Skin epidermis (tissue), 12 donors: ENCODE results near the gene DHX58.

Experiments used
- H3K27ac ChIP-seq, 21 experiments: fragments of 200-600 bp; sonication (generic) in 11 of 21; one replicate each; pipeline ENCODE4 v1.5.0; 2020; ENCODE audit warnings: mild to moderate bottlenecking in 3 of 21, inconsistent platforms in 2 of 21, moderate library complexity in 2 of 21
- H3K4me3 ChIP-seq, 7 experiments: fragments of 200-600 bp; sonication (generic) in 2 of 7; one replicate each; pipeline ENCODE4 v1.5.0; 2020; ENCODE audit warnings: inconsistent platforms in 2 of 7, mild to moderate bottlenecking in 2 of 7, moderate library complexity in 1 of 7

DHX58 gene

DNA sequence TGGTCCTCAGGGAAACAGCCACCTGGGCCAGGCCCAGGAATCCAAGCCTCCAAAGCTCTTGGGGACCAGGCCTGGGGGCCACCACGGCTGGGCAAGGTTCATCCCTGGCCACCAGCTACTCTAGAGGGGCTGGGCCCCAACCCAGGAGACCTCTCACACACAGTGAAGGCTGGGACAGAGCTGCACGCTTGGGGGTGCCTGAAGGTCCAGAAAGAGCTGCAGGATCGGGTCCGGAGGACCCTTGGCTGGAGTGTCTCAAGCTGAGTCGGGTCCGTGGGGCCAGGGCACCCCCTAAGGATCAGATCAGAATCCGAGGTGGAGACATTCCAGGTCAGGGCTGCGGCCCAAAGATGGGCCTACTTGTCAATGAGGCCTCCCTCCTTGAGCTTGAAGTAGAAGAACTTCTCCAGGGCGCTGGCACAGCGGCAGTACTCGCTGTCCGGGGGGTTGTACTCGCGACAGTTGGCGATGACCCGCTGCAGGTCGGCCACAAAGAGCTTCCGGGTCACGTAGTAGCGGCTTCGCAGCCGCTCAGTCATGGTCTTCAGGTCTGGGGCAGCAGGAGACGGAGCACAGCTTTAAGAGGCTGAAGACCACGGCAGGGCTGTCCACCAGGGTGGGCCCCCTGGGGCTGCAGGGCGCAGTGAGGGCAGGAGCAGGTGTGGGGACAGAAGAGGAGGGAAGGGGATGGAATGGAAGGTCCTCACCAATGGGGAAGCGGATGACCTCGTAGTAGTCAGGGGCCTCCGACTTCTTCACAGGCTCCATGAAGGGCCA is 967 bp upstream of the DHX58 start:
- Histone ChIP-seq H3K27ac (peak overlapping the region; percentile 0 to 99 (median 90)), H3K4me3 (no peak overlapping the region)

DNA sequence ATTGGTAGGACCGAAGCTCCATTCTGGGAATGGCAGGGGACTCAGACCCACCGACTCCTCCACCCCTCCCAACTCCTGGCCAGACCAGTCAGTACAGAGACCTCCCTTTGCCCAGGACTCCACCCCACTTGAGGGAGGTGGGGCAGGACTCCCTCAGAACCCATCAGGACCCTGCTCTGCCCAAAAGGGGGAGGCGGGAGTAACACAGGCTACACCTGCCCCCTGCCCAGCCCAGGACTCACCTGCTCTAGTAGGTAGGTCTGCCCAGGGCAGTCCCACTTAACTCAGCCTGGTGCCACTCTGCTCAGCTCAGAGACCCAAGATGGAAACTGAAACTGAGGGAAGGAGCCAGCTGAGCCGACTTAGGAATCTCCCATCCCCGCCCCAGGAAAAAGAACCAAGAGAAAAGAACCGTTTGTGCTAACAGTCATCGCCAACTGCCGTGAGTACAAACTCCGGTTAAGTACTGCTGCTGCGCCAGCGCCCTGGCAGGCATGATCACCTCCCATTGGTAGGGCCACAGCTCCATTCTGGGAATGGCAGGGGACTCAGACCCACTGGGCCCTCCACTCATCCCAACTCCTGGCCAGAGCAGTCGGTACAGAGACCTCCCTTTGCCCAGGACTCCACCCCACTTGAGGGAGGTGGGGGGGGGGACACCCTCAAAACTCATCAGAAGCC is 503 bp downstream of the DHX58 start:
- peak overlapping the region; percentile 34 to 71 (median 48) for H3K4me3 ChIP-seq
- peak overlapping the region; percentile 61 to 99 (median 90) for H3K27ac ChIP-seq

DNA sequence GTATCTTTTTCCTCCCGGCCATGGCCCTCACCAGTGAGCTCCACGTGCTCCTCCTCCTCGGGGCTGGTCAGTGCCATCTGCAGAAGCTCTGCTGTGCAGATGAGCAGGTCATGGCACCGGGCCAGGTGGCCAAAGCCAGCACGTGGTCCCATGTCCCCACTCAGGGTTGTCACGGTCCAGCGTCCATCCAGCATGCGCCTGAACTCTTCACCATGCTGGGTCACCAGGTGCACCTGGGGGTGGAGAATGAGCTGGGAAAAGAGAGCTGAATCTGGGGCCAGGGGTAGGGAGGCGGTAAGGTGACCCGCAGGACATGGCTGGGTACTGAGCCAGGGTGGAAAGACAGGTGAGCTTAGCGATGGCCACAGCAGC is 1.3 kb downstream of the DHX58 start:
- peak overlapping the region in 3 of 7 experiments; percentile 43 to 71 (median 55) for H3K4me3 ChIP-seq
- H3K27ac ChIP-seq: peak overlapping the region in 18 of 21 experiments; percentile 79 to 99 (median 90)

DNA sequence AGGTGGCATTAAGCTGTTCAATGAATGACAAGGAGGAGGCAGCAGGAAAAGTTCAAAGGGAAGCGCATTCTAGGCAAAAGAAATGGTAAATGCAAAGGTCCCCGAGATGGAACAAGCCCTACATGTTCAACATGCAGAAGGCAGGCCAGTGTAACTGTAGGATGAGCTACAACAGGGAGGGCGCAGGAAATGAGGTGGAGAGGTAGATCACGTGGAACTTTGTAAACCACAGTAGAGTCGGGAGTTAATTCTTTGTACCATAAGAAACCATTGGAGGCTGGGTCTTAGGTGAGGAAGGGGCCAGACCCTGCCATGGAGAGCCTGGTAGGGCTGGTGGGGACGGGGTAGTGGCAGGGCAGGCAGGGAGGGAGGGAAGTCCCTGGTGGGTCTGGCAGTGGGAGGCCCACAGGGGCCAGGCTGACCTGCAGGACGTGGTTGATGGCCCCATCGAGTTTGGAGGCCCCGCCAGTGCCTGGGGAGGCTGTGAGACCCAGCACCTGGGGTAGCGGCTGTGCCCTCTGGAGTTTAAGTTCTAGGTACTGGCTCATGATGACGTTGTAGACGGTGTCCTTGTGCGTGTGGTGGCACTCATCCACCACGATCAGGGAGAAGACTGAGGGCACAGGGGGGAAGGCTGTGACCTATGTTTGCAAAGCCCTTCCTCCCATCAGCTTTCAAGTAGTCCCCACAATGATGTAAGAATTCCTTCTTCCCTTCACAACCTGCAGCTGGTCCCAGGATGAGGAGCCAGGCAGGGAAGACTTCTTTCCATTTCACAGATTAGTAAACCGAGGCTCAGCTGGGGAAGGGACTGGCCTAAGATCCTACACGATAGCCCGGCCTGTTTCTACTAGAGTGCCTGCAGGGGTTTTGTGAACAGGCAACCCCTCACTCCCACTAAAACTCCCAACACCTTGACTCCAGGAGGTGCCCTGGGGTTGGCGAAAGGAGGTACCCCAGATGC is 1.9 kb downstream of the DHX58 start:
- H3K4me3 ChIP-seq: no peak overlapping the region
- H3K27ac ChIP-seq: peak overlapping the region in 4 of 21 experiments; percentile 5 to 86 (median 85)

DNA sequence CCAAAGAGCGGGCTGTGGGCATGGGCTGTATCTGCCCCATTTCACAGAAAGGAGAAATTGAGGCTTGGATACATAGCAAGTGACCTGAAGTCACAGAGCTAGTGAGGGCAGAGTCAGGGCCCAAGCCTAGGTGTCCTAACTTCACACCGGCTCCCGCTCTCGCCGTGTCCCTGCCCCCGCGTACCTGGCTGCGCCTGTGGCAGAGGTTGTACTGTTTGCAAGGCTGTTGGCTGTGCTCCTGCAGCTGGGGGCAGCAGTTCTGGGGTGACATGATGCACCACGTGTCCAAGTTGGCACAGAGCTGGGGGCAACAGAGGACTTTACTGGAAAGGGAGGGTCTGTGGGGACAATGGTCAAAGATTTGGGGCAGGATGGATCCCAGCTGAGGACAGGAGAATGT is 3.4 kb downstream of the DHX58 start:
- Histone ChIP-seq H3K4me3 (no peak overlapping the region), H3K27ac (no peak overlapping the region)

DNA sequence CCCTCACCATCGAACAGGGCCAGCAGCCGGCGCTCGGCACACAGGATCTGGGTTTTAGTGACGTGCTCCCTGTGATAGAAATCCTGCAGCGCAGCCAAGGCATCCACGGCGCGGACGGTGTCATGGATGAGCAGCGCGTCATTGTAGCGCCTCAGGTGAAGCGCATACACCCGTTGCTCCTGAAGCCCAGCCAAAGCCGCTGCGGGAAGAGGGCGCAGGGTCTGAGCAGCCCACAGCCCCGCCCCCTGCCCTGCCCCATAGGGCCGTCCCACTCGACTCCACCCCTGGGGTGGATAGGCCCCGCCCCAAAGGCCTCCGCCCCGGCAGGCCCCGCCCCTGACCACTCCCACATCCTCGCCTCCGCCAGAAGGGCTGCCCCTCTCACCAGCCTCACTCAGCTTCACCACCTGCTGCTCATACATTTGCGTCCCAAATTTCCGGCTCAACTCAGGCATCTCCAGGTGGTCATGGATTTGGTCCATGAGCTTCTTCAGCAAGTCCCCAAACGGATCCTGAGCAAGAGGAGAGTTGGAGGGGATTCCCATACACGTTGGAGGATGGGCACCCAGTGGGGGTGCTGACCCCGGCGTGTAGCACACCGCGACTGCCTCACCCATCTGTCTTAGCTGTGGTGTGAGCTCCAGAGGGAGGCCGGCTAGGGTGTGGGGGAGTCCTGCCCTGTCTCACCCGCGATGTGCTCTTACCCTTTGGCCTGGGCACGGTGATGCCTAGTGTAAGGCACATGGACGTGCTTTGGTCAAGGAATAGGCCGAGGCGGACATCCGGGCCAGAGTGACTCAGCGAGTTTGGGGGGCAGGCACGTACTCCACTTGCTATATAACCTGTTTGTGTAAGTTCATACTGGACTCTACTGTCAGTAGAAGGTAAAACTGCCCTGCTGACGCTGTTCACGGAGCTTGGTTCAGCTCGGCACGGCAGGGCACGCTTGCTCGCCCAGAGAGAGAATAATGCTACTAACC is 4.6 kb downstream of the DHX58 start:
- H3K4me3 ChIP-seq: peak overlapping the region in 3 of 7 experiments; percentile 2 to 15 (median 14)

DNA sequence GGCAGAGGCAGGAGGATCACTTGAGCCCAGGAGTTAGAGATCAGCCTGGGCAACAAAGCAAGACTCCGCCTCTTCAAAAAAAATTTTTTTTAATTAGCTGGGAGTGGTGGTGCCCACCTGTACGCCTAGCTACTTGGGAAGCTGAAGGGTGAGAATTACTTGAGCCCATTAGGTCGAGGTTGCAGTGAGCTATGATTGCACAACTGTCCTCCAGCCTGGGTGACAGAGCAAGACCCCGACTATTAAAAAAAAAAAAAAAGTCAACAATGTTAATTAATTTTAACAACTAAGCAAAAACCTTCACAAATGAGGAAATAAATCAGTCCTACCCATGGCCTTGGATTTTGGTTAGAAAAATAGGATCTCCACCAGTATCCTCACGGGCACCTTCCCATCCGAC is 5.4 kb downstream of the DHX58 start:
- Histone ChIP-seq H3K27ac (no peak overlapping the region), H3K4me3 (peak overlapping the region in 3 of 7 experiments; percentile 2 to 15 (median 14))

More for the DNA sequence above, 4.6 kb downstream of the DHX58 start:
- no peak overlapping the region for H3K27ac ChIP-seq

DNA sequence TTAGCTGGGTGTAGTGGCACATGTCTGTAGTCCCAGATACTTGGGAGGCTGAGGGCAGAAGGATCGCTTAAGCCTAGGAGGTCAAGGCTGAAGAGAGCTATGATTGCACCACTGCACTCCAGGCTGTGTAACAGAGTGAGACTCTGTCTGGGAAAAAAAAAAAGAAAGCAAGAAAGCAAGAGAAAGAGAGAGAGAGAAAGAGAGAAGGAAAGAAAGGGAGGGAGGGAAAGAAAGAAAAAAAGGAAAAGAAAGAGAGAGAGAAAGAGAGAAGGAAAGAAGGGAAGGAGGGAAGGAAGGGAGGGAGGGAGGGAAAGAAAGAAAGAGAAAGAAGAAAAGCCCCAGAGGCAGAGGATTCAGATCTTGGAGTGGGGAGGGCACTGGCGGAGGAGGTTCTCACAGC is 6.5 kb downstream of the DHX58 start:
- Histone ChIP-seq H3K4me3 (no peak overlapping the region), H3K27ac (no peak overlapping the region)

DNA sequence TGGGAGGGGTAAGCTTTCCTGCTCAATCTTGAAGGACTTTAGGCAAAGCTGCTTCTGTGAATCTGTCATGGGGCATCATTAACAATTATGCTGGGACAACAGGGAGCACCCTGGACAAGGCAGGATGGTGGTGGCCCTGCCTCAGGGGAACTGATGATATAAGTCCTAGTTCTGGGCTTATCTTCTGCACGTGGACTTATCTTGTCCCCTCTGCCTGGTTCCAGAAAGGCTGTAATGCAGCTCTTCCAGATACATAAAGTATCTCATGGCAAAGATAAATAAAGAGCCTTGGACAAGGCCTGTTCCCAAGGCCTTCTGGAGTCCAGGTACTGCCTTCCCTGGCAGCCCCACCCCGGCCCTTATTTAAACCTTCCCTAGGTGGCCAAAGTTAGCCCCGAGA is 8.2 kb downstream of the DHX58 start:
- no peak overlapping the region for H3K4me3 ChIP-seq
- no peak overlapping the region for H3K27ac ChIP-seq

DNA sequence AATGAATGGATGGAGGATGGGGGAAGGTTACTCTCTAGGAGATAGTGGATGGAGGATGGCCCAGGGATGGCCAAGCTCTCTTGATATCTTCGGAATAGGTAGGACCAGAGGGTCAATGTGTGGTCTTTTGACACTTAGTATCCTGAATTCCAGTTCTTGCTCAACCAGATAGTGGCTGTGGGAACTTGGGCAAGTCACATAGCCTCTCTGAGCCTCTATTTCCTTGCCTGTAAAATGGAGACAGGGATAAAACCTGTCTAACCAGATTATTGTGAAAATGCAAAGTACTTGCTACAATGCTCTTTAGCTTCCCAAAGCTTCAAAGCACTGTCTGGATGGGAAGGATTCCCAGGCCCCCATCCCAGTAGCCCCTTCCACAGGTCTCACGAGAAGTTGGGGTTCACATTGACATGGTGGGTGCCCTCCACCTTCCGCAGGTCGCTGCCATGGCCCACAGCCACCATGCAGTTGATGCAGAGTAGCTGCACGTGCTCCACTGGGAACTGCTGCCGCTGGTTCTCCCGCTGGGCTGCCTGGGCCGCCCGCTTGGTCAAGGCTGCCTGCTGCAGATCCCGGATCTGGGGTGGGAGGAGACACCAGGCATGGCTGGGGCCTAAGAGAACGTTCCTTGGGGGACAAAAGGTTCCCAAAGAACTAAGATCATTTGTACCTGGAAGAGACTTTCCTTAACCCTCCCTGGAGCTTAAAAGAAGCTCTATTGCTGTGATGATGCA is 9.1 kb downstream of the DHX58 start:
- no peak overlapping the region for H3K27ac ChIP-seq

DNA sequence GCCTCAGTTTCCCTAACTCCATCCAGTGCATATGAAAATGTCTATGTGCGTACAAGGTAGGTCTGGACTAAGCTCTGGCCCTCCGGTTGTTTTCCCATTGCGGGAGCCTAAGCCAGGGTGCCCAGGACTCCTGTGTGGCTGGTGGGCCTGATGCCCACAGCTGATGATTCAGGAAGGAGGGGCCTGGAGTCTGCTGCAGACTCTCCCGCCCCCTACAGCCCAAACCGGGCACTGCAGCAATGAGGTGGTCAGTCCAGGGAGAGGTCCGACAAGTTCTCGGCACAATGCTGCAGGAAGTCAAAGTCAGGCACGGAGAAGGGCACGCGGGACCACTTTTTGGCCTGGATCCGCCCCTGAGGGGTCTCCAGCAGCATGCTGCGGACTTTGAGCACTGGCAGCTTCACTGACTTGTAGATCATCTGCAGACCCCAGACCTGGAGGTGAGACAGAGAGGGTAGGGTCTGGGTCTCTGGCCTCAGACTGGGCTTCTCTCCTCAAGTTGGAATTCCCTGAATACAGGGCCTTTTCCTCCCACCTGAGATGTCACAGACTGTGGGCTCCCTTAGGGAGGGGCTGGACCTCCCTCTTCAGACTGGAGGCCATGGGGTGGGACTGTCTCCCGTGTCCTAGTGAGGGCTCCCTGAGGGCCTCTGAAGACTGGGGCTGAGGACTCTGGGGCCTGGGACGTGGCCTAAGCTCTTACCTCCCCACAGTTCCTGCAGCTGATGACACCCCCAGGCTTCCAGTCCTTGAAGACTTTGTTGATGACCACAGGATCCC is 10.8 kb downstream of the DHX58 start:
- Histone ChIP-seq H3K27ac (no peak overlapping the region), H3K4me3 (no peak overlapping the region)

More for the DNA sequence above, 9.1 kb downstream of the DHX58 start:
- no peak overlapping the region for H3K4me3 ChIP-seq

DNA sequence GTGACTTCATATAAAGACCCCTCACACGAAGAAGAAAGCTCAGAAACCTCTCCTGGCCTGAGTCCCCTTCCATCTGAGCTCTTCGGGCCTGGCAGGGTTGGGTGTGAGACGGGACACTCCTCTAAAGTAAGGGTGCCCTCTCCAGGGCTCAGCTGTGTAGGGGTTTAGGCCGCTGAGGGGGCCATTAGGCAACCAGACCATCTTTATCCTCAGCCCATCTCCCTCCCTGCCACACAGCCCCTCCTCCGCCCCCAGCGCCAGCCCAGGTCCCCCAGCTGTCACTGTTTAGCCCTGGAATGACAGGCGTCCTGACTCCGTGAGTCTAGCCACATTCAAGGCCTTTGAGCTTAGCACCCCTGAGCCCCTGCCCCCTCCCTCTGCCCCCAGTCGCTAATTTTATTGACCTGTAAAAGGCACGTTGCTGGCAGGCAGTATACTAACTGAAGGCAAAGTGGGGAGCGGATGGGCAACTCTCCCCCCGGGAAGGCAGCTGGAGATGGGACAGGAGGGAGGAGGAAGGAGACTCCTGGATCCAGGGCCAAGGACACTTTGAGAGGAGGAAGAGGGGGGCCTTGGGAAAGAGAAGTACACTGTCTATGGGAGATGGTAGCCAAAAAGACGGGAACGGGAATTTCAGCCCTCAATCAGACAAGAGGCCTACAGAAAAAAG is 13.6 kb downstream of the DHX58 start:
- no peak overlapping the region for H3K27ac ChIP-seq
- H3K4me3 ChIP-seq: peak overlapping the region in 1 of 7 experiments; percentile 24

DNA sequence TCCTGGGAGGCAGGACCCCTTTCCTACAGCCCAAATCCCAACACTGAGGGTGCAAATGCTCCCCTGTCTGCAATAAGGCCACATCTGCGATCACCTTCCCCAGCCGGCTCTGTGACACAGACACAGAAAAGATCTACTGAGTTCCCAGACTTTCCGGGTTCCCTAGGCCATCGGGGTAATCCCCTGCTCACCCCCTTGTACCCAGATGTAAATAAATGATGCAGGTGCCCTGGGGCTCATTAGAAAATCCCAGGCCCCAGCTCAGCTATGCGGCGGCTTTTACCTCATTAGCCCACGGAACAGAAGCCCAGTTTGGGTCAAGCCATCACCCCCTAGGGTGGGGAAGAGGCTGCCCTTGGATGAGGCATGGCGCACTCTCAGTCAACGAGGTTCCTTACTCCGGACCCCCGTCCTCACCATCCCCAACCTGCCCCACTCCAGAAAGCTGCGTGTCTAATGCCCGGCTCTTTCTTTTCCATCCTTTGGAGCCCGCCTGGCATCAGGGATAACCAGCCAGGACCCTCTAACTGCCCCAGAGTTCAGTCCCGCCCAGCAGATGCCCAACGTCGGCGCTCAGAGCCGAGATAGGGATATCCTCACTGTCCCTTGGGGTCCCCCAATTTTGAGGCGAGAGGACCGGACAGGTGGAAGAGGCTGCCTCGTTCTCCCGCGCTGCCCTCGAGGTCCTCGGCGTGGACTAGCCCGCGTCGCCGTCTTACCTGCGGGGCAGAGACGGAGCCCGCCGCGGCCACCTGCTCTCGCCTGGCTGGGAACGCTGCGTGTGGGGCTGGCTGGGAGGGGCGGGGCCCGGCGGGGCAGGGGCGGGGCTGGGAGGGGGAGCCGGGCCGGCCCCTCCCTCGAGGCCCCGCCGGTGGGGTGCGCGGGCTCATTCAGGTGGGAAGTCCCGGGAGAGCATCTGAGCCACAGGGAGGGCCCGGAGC is 14.6 kb downstream of the DHX58 start, which contains the start of gene ZNF385C:
Gene ZNF385C (minus strand): TSS at position 783 of the 941 bp plus-strand sequence. CDS start 35,417 bp downstream, outside the sequence.
- peak within 1 kb of the TSS in 3 of 7 experiments; percentile 4 to 26 (median 24) for H3K4me3 ChIP-seq
- H3K27ac ChIP-seq: peak within 1 kb of the TSS in 1 of 21 experiments; percentile 2

DNA sequence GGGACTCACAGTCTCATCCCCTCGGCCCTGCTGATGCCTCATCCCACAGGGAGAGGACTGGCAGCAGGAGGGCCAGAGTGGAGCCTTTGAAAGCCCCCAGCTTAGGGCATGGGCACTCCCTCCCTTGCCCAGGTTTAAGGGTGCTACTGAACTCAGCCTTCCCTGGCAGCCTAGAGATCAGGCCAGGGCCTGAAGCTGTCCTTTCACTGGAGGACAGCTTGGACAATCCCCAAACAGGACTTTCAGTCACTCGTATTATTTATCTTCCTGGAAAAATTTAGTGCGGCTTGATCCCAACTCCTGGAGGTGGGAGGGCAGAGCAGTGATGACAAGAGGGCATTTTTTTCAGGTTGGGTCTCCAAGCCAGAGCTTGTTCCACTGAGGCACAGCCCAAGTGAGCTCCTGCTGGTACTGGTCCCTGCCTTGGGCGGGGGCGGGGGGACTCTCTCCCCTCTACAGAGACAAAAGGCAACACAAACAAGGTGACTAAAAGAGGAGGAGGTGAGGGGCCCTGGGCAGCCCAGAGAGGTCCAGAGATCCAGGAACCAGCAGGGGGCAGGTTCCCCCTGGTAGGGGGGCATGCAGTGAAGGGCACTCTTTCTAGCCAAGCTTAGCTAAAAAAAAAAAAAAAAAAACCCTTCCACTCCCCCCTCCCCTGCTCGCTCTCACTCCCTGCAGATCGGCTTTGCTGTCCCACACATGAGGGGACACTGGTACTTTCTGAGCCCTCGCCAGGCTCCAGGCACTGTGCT is 16.0 kb downstream of the DHX58 start:
- Histone ChIP-seq H3K4me3 (no peak overlapping the region), H3K27ac (no peak overlapping the region)
